ENCODE results near the gene MEST.

GRCh38 chr7:130521258-130521951 lies 29.5 kb downstream of the MEST start:
- no peak for TF ChIP-seq CTCF (IDR thresholded peaks at IDR 0.05)
- TF ChIP-seq EZH2 (IDR thresholded peaks at IDR 0.05; ENCODE audit: borderline replicate concordance, insufficient read depth, low read depth, low read length, poor library complexity, severe bottlenecking), result no peak

All from B cell (primary cell).